Measurements from ENCODE around the gene LPAR2. TPM values are rescaled to one million over a fixed set of nuclear protein-coding genes. Genes with fewer than 3 reads are reported as not detected.
"Not testable (repeated sequence)": the region's sequence is repeated elsewhere in the genome, so short reads cannot be mapped to it uniquely, and the experiment has no call there.

The LPAR2 gene
- total RNA-seq, result 10 to 100 TPM; 72.8 to 82.2 TPM

DNA sequence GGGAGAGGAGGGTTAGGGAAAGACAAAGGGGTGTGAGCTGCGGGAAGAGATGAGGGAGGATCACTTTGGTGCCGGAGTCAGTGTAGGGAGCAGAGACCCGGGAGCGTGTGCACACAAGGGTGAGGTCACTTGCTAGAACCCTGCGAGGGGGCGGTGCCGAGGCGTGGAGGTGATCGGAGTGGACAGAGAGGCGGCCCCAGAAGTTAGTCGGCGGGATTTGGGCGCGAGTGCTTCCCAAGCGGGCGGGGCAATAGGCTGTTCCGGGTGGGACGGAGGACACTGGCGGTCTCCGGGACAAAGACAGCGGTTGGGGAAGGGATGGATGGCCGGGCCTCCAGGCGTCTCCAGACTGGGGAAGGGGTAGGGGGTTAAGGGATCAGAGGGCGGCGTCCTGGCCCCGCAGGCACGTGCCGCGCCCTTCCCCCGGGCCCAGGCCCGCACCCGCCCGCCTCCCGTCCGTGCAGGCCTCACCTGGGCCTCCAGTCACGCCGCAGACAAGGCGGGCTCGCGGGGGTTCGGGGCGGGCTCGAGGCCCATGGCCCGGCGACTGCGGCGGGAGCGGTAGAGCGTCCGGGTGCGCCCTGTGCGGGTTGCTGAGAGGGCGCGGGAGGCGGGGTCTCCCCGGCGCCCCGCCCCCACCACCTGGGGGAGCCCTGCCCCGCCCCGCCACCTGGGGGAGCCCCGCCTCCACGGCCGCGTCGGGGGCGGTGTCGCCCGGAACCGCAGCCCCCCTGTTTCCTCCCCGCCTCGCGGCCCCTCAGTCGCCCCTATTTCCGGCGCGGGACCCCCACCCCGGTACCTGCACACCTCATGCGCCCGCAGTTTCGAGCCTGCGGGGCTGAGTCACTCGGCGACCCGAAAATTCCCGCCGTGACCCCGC is at the start of gene LPAR2:
Gene LPAR2, minus strand, starts transcription at position 600 of the 880 bp plus-strand sequence. CDS start 945 bp downstream, outside the sequence.
- DNase-seq, result peak; percentile 69 to 82
- H3K27ac Mint-ChIP-seq, result peak within 1 kb of the TSS; percentile 85
- H3K4me3 Mint-ChIP-seq, result peak within 1 kb of the TSS; percentile 93 to 96
- H3K9me3 Mint-ChIP-seq, result no peaks in the 10 kb centered on the region
- peaks cover 8 to 18% of the 10 kb centered on the region in 2 donors for H3K36me3 Mint-ChIP-seq (ENCODE audit: insufficient read depth in 2 of 2)
- no peaks in the 10 kb centered on the region for H3K27me3 Mint-ChIP-seq (ENCODE audit: low read depth)
- peaks cover 31% of the 10 kb centered on the region for H3K4me1 Mint-ChIP-seq (ENCODE audit: low read depth)
- peak; percentile 75 to 78 for ATAC-seq (replicated peaks in 1 of 2)

DNA sequence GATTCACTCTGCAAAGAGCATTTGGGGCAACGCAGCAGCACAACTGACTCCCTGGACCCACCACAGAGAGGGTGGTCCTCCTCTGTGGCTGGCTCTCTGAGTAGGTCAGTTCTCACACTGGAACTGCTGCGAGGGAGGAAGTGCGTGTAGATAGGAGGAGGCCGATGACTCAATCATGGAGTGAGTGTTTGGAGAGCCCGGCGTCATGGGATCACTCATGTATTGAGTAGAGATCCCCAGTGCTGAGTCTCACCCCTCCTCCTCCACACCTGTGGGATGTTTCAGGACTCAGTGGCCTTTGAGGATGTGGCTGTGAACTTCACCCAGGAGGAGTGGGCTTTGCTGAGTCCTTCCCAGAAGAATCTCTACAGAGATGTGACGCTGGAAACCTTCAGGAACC is 49.6 kb upstream of the LPAR2 start:
- Mint-ChIP-seq H3K36me3 (ENCODE audit: insufficient read depth in 2 of 2) (peaks cover 47 to 84% of the 10 kb centered on the region in 2 donors), H3K27me3 (ENCODE audit: low read depth) (no peaks in the 10 kb centered on the region), H3K27ac (peak overlapping the region; percentile 69), H3K4me1 (ENCODE audit: low read depth) (peaks cover 9% of the 10 kb centered on the region), H3K9me3 (peaks cover 13 to 22% of the 10 kb centered on the region in 2 donors), H3K4me3 (peak overlapping the region in 1 of 2 donors; percentile 18)
- ATAC-seq (replicated peaks in 1 of 2), result no peak
- DNase-seq, result no peak

DNA sequence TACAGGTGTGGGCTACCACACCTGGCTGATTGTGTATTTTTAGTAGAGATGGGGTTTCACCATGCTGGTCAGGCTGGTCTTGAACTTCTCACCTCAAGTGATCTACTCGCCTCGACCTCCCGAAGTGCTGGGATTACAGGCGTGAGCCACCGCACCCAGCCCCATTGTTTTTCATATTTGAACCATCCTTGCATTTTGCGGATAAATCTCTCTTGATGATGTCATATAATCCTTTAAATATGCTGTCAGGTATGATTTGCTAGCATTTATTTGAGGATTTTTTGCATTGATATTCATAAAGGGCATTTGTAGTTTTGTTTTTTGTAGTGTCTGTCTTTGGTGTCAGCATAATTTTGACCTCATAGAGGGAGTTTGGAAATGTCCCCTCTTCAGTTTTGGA is 46.3 kb upstream of the LPAR2 start:
- Mint-ChIP-seq H3K36me3 (ENCODE audit: insufficient read depth in 2 of 2) (peaks cover 44 to 84% of the 10 kb centered on the region in 2 donors), H3K4me3 (no peak overlapping the region), H3K27me3 (ENCODE audit: low read depth) (no peaks in the 10 kb centered on the region), H3K27ac (no peak overlapping the region), H3K9me3 (peaks cover 13 to 14% of the 10 kb centered on the region in 2 donors), H3K4me1 (ENCODE audit: low read depth) (peaks cover 29% of the 10 kb centered on the region)
- ATAC-seq (replicated peaks in 1 of 2) (no peak), DNase-seq (no peak)

DNA sequence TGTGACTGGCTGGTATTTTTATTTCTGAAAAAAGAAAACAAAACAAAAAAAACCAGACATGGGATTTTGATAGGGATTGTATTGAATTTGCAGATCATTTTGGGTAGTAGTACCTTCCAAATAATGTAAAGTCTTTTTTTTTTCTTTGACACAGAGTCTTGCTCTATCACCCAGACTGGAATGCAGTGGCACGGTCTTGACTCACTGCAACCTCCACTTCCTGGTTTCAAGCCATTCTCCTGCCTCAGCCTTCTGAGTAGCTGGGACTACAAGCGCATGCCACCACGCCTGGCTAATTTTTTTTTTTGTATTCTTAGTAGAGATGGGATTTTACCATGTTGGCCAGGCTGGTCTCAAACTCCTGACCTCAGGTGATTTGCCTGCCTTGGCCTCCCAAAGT is 44.8 kb upstream of the LPAR2 start:
- Mint-ChIP-seq H3K4me1 (ENCODE audit: low read depth) (peaks cover 37% of the 10 kb centered on the region), H3K27me3 (ENCODE audit: low read depth) (no peaks in the 10 kb centered on the region), H3K27ac (peak overlapping the region; percentile 72), H3K4me3 (peak overlapping the region in 1 of 2 donors; percentile 27), H3K36me3 (ENCODE audit: insufficient read depth in 2 of 2) (peaks cover 38 to 75% of the 10 kb centered on the region in 2 donors), H3K9me3 (peaks cover 7 to 8% of the 10 kb centered on the region in 2 donors)
- DNase-seq (no peak), ATAC-seq (replicated peaks in 1 of 2) (no peak)

DNA sequence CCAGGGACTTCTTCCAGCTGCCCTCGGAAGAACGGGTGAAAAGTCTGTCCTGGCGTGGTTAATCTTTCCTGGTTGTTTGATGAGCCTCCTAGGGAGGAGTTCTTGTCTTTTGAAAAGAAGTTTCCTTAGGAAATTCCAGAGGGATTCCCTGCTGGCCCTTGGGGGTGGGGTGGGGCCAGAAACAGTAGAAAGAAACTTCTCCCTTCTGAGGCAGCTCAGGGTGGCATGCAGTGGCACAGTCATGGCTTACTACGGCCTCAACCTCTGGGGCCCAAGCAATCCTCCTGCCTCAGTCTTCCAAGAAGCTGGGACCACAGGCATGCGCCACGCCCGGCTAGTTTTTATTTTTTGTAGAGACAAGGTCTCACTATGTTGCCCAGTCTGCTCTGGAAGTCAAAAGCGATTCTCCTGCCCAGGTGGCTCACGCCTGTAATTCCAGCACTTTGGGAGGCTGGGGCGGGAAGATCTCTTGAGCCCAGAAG is 42.1 kb upstream of the LPAR2 start:
- Mint-ChIP-seq H3K36me3 (ENCODE audit: insufficient read depth in 2 of 2) (peaks cover 21 to 54% of the 10 kb centered on the region in 2 donors), H3K4me3 (peak overlapping the region; percentile 91 to 92), H3K9me3 (no peaks in the 10 kb centered on the region), H3K27me3 (ENCODE audit: low read depth) (no peaks in the 10 kb centered on the region), H3K27ac (peak overlapping the region; percentile 90), H3K4me1 (ENCODE audit: low read depth) (peaks cover 42% of the 10 kb centered on the region)
- no peak for DNase-seq
- ATAC-seq (replicated peaks in 1 of 2), result no peak

DNA sequence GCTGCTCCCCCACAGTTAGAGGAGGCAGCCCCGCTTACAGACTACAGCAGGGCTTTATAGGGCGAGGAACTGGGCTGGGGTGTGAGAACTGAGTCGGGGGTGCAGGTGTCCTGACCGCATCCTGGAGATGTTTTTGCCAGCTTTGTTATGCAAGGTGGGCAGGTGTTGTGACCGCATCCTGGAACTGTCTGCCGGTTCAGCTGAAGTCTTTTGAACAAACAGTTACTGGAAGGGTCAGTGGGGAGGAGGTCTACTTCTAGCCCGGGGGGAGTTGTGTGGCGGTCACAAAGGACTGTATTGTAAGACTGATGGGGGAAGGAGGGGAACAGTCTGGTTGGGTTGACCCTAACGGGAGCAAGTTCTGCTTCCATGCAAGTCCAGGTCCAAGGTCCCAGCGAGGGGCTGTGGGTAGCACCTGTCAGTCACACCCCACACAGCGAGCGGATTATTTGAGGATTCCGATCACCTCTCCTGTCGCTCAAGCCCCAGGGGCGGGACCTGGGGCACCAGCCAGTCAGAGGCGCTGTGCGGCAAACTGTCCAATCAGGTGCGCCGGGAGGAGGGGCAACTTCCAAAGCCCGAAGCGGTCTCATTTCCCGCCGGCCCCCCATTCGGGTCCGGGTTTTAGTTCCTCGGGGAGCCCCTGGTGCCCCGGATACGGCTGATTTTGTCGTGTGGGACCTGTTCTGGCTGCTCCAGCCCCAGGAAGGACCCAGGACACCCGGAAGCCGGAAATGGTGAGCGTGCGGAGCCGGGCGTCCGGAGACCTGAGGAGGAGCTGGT is 40.4 kb upstream of the LPAR2 start, which contains the start of gene ZNF101:
Gene ZNF101, plus strand, starts transcription at position 610 of the 783 bp plus-strand sequence. Its CDS starts 125 bp downstream, at position 735.
- H3K27ac Mint-ChIP-seq, result peak within 1 kb of the TSS; percentile 96
- H3K4me3 Mint-ChIP-seq, result peak within 1 kb of the TSS; percentile 91 to 92
- no peaks in the 10 kb centered on the region for H3K9me3 Mint-ChIP-seq
- H3K4me1 Mint-ChIP-seq (ENCODE audit: low read depth), result peaks cover 38% of the 10 kb centered on the region
- ATAC-seq (replicated peaks in 1 of 2) (peak; percentile 76 to 80), DNase-seq (peak; percentile 97 to 98)
- H3K27me3 Mint-ChIP-seq (ENCODE audit: low read depth), result no peaks in the 10 kb centered on the region
- peaks cover 13 to 45% of the 10 kb centered on the region in 2 donors for H3K36me3 Mint-ChIP-seq (ENCODE audit: insufficient read depth in 2 of 2)

DNA sequence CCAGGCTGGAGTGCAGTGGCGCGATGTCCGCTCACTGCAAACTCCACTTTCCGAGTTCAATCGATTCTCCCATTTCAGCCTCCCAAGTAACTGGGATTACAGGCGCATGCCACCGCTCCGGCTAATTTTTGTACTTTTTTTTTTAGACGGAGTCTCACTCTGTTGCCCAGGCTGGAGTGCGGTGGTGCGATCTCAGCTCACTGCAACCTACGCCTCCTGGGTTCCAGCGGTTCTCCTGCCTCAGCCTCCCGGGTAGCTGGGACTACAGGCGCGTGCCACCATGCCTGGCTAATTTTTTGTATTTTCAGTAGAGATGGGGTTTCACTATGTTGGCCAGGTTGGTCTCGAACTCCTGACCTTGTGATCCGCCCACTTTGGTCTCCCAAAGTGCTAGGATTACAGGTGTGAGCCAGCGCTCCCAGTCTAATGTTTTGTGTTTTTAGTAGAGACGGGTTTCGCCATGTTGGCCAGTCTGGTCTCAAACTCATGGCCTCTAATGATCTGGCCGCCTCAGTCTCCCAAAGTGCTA is 37.5 kb upstream of the LPAR2 start:
- H3K9me3 Mint-ChIP-seq; DNase-seq; H3K27me3 Mint-ChIP-seq (ENCODE audit: low read depth); H3K27ac Mint-ChIP-seq; ATAC-seq (replicated peaks in 1 of 2): not testable (repeated sequence)
- H3K4me3 Mint-ChIP-seq, result peak overlapping the region; percentile 34 to 37
- peaks cover 16 to 25% of the 10 kb centered on the region in 2 donors for H3K36me3 Mint-ChIP-seq (ENCODE audit: insufficient read depth in 2 of 2)
- peaks cover 49% of the 10 kb centered on the region for H3K4me1 Mint-ChIP-seq (ENCODE audit: low read depth)

DNA sequence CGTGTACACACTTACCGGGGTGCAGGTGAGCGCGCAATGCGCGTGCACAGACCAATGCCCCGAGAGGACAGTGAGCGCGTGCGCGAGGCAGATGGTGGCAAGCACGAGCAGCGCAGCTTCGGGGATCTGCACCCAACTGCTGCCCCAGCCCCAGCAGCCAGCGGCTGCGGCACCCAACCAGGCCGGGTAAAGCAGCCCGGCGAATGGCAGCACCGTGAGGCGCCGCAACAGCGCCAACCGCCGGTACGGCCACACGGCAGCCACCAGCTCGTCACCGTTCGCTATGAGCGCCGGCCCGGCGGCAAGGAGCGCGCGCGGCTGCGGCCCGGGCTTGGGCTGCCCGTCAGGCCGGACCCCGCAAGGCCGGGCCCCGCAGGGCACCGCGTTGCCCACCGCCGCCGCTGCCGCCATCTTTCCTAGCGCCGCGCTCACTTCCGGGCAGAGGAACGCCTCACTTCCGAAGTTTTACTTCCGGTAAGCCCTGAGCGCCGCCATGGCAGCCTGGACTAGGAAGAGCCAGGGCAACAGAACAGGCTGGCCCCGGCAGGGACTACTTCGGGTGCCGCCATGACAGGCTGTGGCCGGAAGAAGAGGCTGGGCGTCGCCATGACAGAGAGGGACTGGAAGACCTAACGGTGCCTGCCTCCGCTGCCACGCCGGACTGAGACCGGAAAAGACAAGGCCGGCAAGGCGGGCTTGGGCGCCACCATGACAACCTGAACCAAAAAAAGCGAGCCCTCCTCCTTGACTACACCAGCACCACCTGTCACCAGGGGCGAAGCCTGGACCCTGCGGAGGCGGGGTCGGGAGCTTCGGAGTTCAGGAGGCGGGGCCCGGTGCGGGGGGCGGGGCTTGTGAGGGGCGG is 35.5 kb upstream of the LPAR2 start, which contains the start of gene ATP13A1:
Gene ATP13A1, minus strand, starts transcription at position 421 of the 865 bp plus-strand sequence. Its CDS starts 10 bp downstream, at position 411.
- Mint-ChIP-seq H3K4me3 (peak within 1 kb of the TSS; percentile 93 to 98), H3K27ac (peak within 1 kb of the TSS; percentile 66), H3K9me3 (no peaks in the 10 kb centered on the region), H3K36me3 (ENCODE audit: insufficient read depth in 2 of 2) (peaks cover 12 to 14% of the 10 kb centered on the region in 2 donors), H3K4me1 (ENCODE audit: low read depth) (peaks cover 37% of the 10 kb centered on the region), H3K27me3 (ENCODE audit: low read depth) (no peaks in the 10 kb centered on the region)
- ATAC-seq (replicated peaks in 1 of 2) (peak; percentile 82 to 86), DNase-seq (peak; percentile 95 to 98)

DNA sequence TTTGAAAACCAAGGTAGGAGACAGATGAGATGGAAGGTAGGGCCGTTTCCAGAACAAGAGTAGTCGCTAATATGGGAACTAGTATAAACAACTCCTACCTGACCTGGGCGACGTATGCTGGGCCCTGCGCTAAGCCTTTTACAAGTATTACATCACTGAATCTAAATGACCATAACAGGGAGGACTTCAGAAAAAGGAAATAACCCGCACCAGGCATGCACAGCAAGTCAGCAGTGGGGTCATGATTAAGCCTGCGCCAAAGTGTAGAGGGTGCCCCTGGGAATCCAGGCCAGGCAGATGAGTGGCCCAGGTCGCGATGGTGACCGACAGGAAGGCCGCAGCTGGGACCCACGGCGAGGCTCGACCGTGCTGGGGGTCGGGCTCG is 34.8 kb upstream of the LPAR2 start:
- Mint-ChIP-seq H3K27ac (peak overlapping the region; percentile 66), H3K9me3 (no peaks in the 10 kb centered on the region), H3K27me3 (ENCODE audit: low read depth) (no peaks in the 10 kb centered on the region), H3K36me3 (ENCODE audit: insufficient read depth in 2 of 2) (peaks cover 16 to 17% of the 10 kb centered on the region in 2 donors), H3K4me3 (peak overlapping the region; percentile 93 to 98), H3K4me1 (ENCODE audit: low read depth) (peaks cover 31% of the 10 kb centered on the region)
- peak in 1 of 2 donors; percentile 3 for ATAC-seq (replicated peaks in 1 of 2)
- no peak for DNase-seq

DNA sequence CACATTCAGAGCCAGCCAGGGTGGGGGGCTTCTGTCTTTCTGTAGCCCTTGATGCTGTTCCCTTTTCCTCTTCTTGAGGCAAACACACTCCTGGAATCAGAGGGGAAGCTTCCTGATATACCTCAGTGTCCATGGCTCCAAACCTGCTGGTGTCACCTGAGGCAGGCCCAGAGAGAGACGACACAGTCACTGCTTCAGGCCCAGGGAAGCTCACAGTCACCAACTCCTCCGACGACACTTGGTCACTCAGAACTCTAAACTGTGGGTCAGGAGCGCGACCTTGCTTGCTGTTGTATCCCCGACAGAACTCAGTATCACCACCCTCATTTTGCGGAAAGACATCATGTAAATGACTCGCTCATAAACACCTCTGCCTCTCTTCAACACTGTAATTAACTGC is 34.3 kb upstream of the LPAR2 start:
- DNase-seq (no peak), ATAC-seq (replicated peaks in 1 of 2) (no peak)
- H3K27ac Mint-ChIP-seq, result peak overlapping the region; percentile 66
- H3K36me3 Mint-ChIP-seq (ENCODE audit: insufficient read depth in 2 of 2), result peaks cover 16 to 21% of the 10 kb centered on the region in 2 donors
- H3K4me3 Mint-ChIP-seq, result peak overlapping the region; percentile 93 to 98
- H3K27me3 Mint-ChIP-seq (ENCODE audit: low read depth), result no peaks in the 10 kb centered on the region
- peaks cover 26% of the 10 kb centered on the region for H3K4me1 Mint-ChIP-seq (ENCODE audit: low read depth)
- no peaks in the 10 kb centered on the region for H3K9me3 Mint-ChIP-seq

DNA sequence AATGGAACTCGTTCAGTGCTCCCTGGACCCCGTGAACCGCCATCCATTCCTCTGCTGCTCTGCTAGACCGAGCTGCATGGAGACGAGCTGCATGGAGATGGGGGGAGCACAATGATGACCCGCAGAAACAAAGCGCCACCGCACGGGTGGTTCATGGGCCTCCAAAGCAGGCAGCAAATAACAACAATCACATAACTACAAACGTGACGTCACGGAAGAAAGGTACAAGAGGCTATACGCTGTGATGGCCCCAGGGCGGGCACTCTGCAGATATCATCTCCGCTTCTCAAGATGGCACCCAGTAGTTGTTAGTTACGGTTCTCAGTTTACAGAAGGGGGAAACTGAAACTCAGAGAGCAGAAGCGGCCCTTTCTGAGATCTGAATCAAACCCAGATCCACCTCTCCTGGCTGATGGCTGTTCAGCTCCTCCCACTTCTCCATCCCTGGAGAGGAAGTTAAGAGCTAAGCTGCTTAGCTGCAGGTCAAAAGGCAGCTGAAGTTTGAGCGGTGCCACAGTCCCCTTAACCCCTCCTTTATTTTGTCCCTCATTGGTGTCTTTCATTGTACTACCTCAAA is 33.7 kb upstream of the LPAR2 start:
- DNase-seq (peak; percentile 39 to 56), ATAC-seq (replicated peaks in 1 of 2) (peak in 1 of 2 donors; percentile 35)
- Mint-ChIP-seq H3K36me3 (ENCODE audit: insufficient read depth in 2 of 2) (peaks cover 18 to 22% of the 10 kb centered on the region in 2 donors), H3K27me3 (ENCODE audit: low read depth) (no peaks in the 10 kb centered on the region), H3K9me3 (no peaks in the 10 kb centered on the region), H3K4me1 (ENCODE audit: low read depth) (peaks cover 26% of the 10 kb centered on the region), H3K4me3 (peak overlapping the region; percentile 93 to 98), H3K27ac (peak overlapping the region; percentile 66)

Data from activated T-cell treated with anti-CD3 and anti-CD28 coated beads, Interleukin-2, amount 50 U/mL, for 72 hours (primary cell).